ENCODE measurements around the gene OOEP.

- TF ChIP-seq MAX (IDR thresholded peaks at IDR 0.05) = no peak
- no peak for TF ChIP-seq CEBPB (IDR thresholded peaks at IDR 0.05)
- TF ChIP-seq EP300 (IDR thresholded peaks at IDR 0.05; ENCODE audit: borderline replicate concordance) = no peak
- no peak for TF ChIP-seq RAD21 (IDR thresholded peaks at IDR 0.05; ENCODE audit: low read depth)
- no peak for TF ChIP-seq REST (IDR thresholded peaks at IDR 0.05; ENCODE audit: low read depth)
- no peak for TF ChIP-seq YY1 (IDR thresholded peaks at IDR 0.05; ENCODE audit: low read depth)
- no peak for TF ChIP-seq CREB1 (IDR thresholded peaks at IDR 0.05; ENCODE audit: low read depth)
- TF ChIP-seq TCF12 (IDR thresholded peaks at IDR 0.05; ENCODE audit: low read depth) = no peak
- no peak for TF ChIP-seq FOXM1 (IDR thresholded peaks at IDR 0.05; ENCODE audit: borderline replicate concordance, low read depth)
- TF ChIP-seq NFIC (IDR thresholded peaks at IDR 0.05) = no peak
- TF ChIP-seq TAF1 (IDR thresholded peaks at IDR 0.05; ENCODE audit: low read depth) = no peak
- TF ChIP-seq USF1 (IDR thresholded peaks at IDR 0.05) = no peak
- TF ChIP-seq TEAD4 (IDR thresholded peaks at IDR 0.05) = no peak
- no peak for TF ChIP-seq ZBTB7A (IDR thresholded peaks at IDR 0.05; ENCODE audit: low read depth)
These were observed at the start of gene OOEP for GRCh38 chr6:73369563-73369962.

Data from Ishikawa (cell line).